Activated CD8-positive, alpha-beta memory T cell treated with anti-CD3 and anti-CD28 coated beads, Interleukin-2, amount 50 U/mL, for 1 hour (primary cell): ENCODE measurements around the gene TJP1.

ENCODE experiments used
- DNase-seq: peaks from one replicate; pipeline ENCODE4 v3.0.0-alpha.2; 2020; ENCODE audit errors: extremely low read depth

TJP1 gene

GRCh38 chr15:29822100-29822683 is at the start of gene TJP1:
Gene TJP1 (minus strand): TSS chr15:29822468. CDS start chr15:29822028, 440 bp downstream.
- no peak for DNase-seq

- no peak for DNase-seq
Measured at GRCh38 chr15:29871401-29871800, 49.1 kb upstream of the TJP1 start.

- no peak for DNase-seq
Measured at GRCh38 chr15:29870495-29871151, 48.4 kb upstream of the TJP1 start.

- DNase-seq, result no peak
Measured at GRCh38 chr15:29867241-29868000, 45.2 kb upstream of the TJP1 start.

- no peak for DNase-seq
Measured at GRCh38 chr15:29866337-29866736, 44.1 kb upstream of the TJP1 start.

GRCh38 chr15:29864501-29864900 is 42.2 kb upstream of the TJP1 start:
- no peak for DNase-seq

- DNase-seq, result no peak
Measured at GRCh38 chr15:29863438-29863837, 41.2 kb upstream of the TJP1 start.

- DNase-seq, result no peak
Measured at GRCh38 chr15:29862271-29862670, 40.0 kb upstream of the TJP1 start.

- no peak for DNase-seq
Measured at GRCh38 chr15:29860872-29861271, 38.6 kb upstream of the TJP1 start.

GRCh38 chr15:29859973-29860715 is 37.9 kb upstream of the TJP1 start:
- no peak for DNase-seq

- no peak for DNase-seq
Measured at GRCh38 chr15:29859293-29859692, 37.0 kb upstream of the TJP1 start.

- DNase-seq, result no peak
Measured at GRCh38 chr15:29857221-29857789, 35.0 kb upstream of the TJP1 start.

GRCh38 chr15:29854413-29854812 is 32.1 kb upstream of the TJP1 start:
- no peak for DNase-seq

- DNase-seq, result no peak
Measured at GRCh38 chr15:29853211-29853987, 31.1 kb upstream of the TJP1 start.

GRCh38 chr15:29852201-29852600 is 29.9 kb upstream of the TJP1 start:
- no peak for DNase-seq

- no peak for DNase-seq
Measured at GRCh38 chr15:29849716-29850115, 27.4 kb upstream of the TJP1 start.

GRCh38 chr15:29849218-29849617 is 26.9 kb upstream of the TJP1 start:
- DNase-seq, result no peak

- no peak for DNase-seq
Measured at GRCh38 chr15:29844290-29844903, 22.1 kb upstream of the TJP1 start.

GRCh38 chr15:29842290-29842689 is 20.0 kb upstream of the TJP1 start:
- no peak for DNase-seq

GRCh38 chr15:29840926-29841325 is 18.7 kb upstream of the TJP1 start:
- no peak for DNase-seq

- no peak for DNase-seq
Measured at GRCh38 chr15:29840054-29840453, 17.8 kb upstream of the TJP1 start.
